Hematopoietic multipotent progenitor cell treated with erythropoietin and hydrocortisone succinate and interleukin-3 and kit ligand, for 15 days (in vitro differentiated cells): ENCODE data around the gene HOXD3.

Experiments
- DNase-seq: peaks from one replicate; pipeline ENCODE4 v3.0.0-alpha.2; 2015; ENCODE audit warnings: low spot score

Gene HOXD3

GRCh38 chr2:176132205-176133171 is 24.6 kb upstream of the HOXD3 start:
- DNase-seq, result no peak

DNA sequence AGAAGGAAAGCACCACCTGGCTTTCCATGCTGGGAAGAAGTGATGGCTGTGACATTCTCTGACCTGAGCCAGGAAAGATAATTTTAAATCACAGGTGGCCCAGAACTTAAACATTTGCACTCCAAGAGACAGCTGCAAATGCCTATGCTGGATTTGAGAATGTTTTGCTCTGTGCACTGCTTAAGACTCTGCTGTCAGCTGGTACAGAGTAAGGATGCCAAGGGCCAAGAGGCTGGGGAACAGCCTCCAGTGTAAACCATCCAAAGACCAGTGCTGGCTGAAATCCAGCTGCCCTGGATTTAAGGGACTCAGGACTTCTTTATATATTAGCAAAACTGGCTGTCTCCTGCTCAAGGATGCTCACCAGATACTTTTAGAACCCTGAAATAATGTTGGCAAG is 23.7 kb upstream of the HOXD3 start:
- DNase-seq, result no peak

- DNase-seq, result no peak
Observed at GRCh38 chr2:176134035-176134434, 23.1 kb upstream of the HOXD3 start.

GRCh38 chr2:176135035-176135440 is 22.1 kb upstream of the HOXD3 start:
- DNase-seq, result no peak

- no peak for DNase-seq
Observed at GRCh38 chr2:176136374-176137251, 20.5 kb upstream of the HOXD3 start.

- DNase-seq, result no peak
Observed at GRCh38 chr2:176137252-176137580, 19.9 kb upstream of the HOXD3 start.

GRCh38 chr2:176137906-176138305 is 19.2 kb upstream of the HOXD3 start:
- DNase-seq, result no peak

GRCh38 chr2:176138526-176138922 is 18.6 kb upstream of the HOXD3 start:
- DNase-seq, result no peak

- no peak for DNase-seq
Observed at GRCh38 chr2:176138923-176139660, 18.0 kb upstream of the HOXD3 start.

DNA sequence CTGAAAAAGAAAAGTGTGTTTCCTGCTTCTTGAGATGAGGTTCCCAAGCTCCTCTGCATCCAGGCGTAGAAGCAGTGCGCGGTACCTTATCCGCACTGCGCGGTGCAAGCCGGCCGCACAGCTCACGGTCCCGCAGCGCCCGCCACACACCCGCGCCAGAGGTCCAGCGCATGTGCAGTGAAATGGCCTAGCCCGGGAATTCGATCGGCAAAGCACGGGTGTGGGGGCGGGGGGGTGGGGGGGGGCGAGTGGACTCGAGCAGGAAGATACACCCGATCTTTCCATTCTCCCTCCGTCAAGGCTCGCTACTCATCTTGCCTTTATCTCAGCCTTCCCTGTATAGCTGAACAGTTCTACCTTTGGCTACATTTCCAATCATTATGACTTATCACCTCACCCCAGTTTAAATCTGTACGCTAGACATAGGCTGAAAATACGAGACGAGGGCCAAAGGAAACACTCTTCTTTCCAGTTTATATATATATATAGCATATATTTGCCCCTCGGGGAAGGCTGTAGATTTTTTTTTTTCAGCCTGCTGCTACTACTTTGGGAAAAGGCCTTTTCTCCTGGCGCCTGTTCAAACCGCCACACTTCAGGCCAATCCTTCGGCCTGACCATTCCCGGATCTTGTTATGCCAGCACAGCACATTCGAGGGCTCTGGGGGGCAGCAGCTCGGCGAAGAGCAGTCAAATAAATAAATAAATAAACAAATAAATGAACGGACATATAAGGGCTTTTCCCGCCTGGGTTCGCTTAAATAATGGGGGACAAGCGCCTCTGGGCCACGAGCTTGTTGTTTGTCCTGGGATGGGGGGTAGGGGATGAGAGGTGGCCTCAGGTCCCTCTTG is 17.2 kb upstream of the HOXD3 start:
- DNase-seq, result no peak

DNA sequence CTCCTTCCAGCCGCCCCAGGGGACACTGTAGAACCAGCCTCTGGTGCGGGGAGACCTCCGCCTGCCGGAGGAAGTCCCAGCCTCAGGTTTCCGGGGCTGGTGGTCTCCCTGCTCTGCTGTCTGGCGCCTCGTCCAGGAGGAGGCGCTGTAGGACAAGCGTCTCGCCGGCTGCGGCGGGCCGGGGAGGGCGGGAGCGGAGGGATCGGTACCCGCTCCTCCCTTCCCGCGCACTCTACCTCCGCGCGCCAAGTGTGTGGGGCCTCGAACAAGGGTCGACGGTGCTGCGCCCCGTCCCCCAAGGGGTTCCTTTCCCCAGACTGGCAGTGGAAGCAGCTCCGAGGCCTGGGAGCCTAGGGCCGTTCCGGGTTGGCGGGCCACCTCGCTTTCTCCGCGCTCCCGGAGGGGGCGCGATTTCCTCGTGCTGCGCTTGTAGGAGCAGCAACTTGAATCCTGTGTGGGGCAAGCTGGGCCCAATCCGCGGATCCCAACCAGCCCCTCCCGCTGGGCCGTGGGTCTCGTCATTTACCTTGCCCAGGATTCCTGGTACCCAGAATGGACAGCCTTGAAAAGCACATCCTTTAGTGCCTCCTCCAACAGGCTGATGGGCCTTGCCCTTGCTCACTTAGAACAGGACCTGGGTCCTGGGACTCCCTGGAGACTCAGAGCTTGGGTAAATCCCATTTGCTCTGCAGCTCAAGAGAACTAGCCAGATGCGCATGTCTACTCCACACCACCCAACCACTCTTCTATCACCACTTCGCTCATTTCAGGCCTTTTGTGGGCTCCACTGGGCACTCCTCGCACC is 16.4 kb upstream of the HOXD3 start:
- peak; percentile 34 for DNase-seq

GRCh38 chr2:176142281-176142680 is 14.8 kb upstream of the HOXD3 start:
- DNase-seq, result no peak

GRCh38 chr2:176145085-176145969 is 11.8 kb upstream of the HOXD3 start:
- no peak for DNase-seq

GRCh38 chr2:176146101-176146500 is 11.0 kb upstream of the HOXD3 start:
- no peak for DNase-seq

- no peak for DNase-seq
Observed at GRCh38 chr2:176146645-176147044, 10.5 kb upstream of the HOXD3 start.

GRCh38 chr2:176147210-176147799 is 9.8 kb upstream of the HOXD3 start:
- DNase-seq, result no peak

DNA sequence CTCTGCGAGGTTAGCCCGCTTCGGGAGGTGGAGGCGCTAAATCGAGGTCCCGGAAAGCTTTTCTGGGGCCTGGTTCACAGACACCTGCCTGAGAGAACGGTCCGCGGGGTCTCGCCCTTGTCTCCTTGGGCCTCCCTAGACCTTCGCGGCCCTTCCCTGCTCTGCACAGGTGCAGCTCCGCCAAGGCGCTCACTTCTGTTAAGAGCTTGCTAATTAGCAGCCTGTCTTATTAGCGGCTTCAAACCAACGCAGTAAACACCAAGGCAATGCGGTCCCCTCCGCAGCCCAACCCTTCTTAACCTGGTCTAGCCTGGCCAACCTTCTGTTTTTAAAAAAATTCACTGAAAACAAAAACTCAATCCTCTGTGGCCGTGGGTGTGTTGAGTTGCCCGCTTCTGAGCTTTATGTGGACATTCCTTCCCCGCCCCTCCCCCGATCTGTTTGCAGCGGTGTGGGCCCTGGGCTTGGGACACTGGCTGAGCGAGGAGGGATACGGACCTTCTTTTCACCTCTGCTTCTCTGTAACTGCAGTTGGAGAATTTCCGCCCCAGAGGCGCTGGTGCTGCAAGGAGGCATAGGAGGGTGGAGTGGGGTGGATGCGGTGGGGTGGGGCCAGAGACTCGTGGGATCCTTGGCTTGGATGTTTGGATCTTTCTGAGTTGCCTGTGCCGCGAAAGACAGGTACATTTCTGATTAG is 9.2 kb upstream of the HOXD3 start:
- DNase-seq, result no peak

- DNase-seq, result no peak
Observed at GRCh38 chr2:176148751-176149421, 8.2 kb upstream of the HOXD3 start.
